ENCODE data around the gene MYL2.
A peak's percentile ranks its signal among the peaks of the same experiment; 100 is the strongest.

The MYL2 gene

DNA sequence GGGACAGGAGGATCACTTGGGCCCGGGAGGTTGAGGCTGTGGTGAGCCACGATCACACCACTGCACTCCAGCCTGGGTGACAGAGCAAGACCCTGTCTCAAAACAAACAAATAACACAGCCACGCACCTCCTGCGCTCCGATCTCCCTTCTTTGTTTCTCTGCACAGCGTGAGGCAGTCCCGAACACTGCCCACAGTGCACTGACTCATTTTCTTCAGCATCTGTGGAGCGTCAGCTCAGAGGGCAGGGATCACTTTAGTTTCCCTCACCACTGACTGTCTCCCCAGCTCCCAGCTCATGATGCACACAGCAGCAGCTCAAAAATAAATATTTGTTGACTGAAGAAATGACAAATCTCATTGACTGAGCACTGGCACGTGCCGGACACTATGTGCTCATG is 883 bp upstream of the MYL2 start:
- CTCF ChIA-PET, result no interaction called here
- no peaks in the 10 kb centered on the region for H3K9me3 ChIP-seq (ENCODE audit: control extremely low read depth in 1 of 5, control insufficient read depth in 4 of 5, insufficient read depth in 2 of 5, low read depth in 1 of 5, low read length in 4 of 5)
- H3K4me1 ChIP-seq (ENCODE audit: control extremely low read depth in 1 of 4, control insufficient read depth in 4 of 4, insufficient read depth in 4 of 4, low read length in 3 of 4), result no peaks in the 10 kb centered on the region
- peaks cover 0 to 8% (median 0%) of the 10 kb centered on the region in 5 experiments for H3K27me3 ChIP-seq (replicated peaks in 2 of 5; ENCODE audit: control insufficient read depth in 4 of 5, insufficient read depth in 5 of 5, low read length in 4 of 5)
- WGBS (ENCODE audit: insufficient coverage), result 95% methylated on average over 8 of the region's 10 CpGs
- no peaks in the 10 kb centered on the region for H3K36me3 ChIP-seq (ENCODE audit: control insufficient read depth in 4 of 4, insufficient read depth in 4 of 4, low read length in 3 of 4)
- no peak overlapping the region for H3K27ac ChIP-seq (ENCODE audit: insufficient read depth in 1 of 2, low read depth in 1 of 2, low read length in 2 of 2, poor library complexity in 1 of 2, severe bottlenecking in 2 of 2)
- POLR2A ChIA-PET, result no interaction called here
- H3K4me3 ChIP-seq (ENCODE audit: control insufficient read depth in 1 of 7, extremely low read depth in 1 of 7, insufficient read depth in 4 of 7, low read depth in 2 of 7, low read length in 6 of 7), result no peak overlapping the region
- no peak for DNase-seq

DNA sequence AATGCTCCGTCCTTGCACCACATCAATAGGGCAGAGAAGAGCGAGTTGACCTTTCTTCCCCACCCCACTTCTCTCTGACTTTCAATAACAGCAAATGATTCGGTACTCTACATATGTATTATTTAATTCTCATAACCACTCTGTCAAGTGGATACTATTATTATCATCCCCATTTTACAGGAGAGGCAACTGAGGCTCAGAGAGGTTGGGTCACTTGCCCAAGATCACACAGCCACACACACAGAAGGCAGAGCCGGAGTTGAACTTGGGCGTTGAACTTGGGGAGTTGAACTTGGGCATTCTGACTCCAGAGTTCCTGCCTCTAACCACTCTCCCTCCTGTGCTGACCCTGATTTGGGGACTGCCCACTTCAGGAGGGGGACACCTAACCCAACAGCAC is 659 bp downstream of the MYL2 start:
- H3K4me3 ChIP-seq (ENCODE audit: control insufficient read depth in 1 of 7, extremely low read depth in 1 of 7, insufficient read depth in 4 of 7, low read depth in 2 of 7, low read length in 6 of 7), result no peak overlapping the region
- no peak for DNase-seq
- H3K9me3 ChIP-seq (ENCODE audit: control extremely low read depth in 1 of 5, control insufficient read depth in 4 of 5, insufficient read depth in 2 of 5, low read depth in 1 of 5, low read length in 4 of 5), result no peaks in the 10 kb centered on the region
- H3K27ac ChIP-seq (ENCODE audit: insufficient read depth in 1 of 2, low read depth in 1 of 2, low read length in 2 of 2, poor library complexity in 1 of 2, severe bottlenecking in 2 of 2), result no peak overlapping the region
- H3K36me3 ChIP-seq (ENCODE audit: control insufficient read depth in 4 of 4, insufficient read depth in 4 of 4, low read length in 3 of 4), result no peaks in the 10 kb centered on the region
- ChIA-PET CTCF (no interaction called here), POLR2A (no interaction called here)
- no peaks in the 10 kb centered on the region for H3K4me1 ChIP-seq (ENCODE audit: control extremely low read depth in 1 of 4, control insufficient read depth in 4 of 4, insufficient read depth in 4 of 4, low read length in 3 of 4)
- peaks cover 0 to 6% (median 0%) of the 10 kb centered on the region in 5 experiments for H3K27me3 ChIP-seq (replicated peaks in 2 of 5; ENCODE audit: control insufficient read depth in 4 of 5, insufficient read depth in 5 of 5, low read length in 4 of 5)
- WGBS (ENCODE audit: insufficient coverage), result 98% methylated on average over 5 of the region's 5 CpGs

DNA sequence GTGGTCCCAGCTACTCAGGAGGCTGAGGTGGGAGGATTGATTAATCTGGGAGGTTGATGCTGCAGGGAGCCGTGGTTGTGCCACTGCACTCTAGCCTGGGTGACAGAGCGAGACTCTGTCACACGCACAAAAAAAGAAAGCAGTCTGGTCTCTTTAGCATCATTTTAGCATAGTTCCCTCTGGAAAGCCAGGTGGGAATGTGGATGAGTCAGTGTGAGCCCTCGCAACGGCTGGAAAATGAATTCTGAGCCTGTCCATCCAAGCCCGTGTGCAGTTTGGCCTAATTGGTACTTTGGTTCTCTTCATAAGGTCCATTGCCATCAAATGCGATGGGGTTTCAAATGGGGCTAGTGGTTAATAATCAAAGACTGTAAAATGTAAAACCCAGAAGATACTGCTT is 2.4 kb downstream of the MYL2 start:
- POLR2A ChIA-PET, result no interaction called here
- no peak for DNase-seq
- CTCF ChIA-PET, result no interaction called here
- Histone ChIP-seq H3K4me3 (ENCODE audit: control insufficient read depth in 1 of 7, extremely low read depth in 1 of 7, insufficient read depth in 4 of 7, low read depth in 2 of 7, low read length in 6 of 7) (no peak overlapping the region), H3K4me1 (ENCODE audit: control extremely low read depth in 1 of 4, control insufficient read depth in 4 of 4, insufficient read depth in 4 of 4, low read length in 3 of 4) (no peaks in the 10 kb centered on the region), H3K27ac (ENCODE audit: insufficient read depth in 1 of 2, low read depth in 1 of 2, low read length in 2 of 2, poor library complexity in 1 of 2, severe bottlenecking in 2 of 2) (no peak overlapping the region), H3K27me3 (replicated peaks in 2 of 5; ENCODE audit: control insufficient read depth in 4 of 5, insufficient read depth in 5 of 5, low read length in 4 of 5) (peaks cover 0 to 6% (median 0%) of the 10 kb centered on the region in 5 experiments), H3K36me3 (ENCODE audit: control insufficient read depth in 4 of 4, insufficient read depth in 4 of 4, low read length in 3 of 4) (no peaks in the 10 kb centered on the region), H3K9me3 (ENCODE audit: control extremely low read depth in 1 of 5, control insufficient read depth in 4 of 5, insufficient read depth in 2 of 5, low read depth in 1 of 5, low read length in 4 of 5) (no peaks in the 10 kb centered on the region)
- WGBS (ENCODE audit: insufficient coverage), result 99% methylated on average over 7 of the region's 7 CpGs

DNA sequence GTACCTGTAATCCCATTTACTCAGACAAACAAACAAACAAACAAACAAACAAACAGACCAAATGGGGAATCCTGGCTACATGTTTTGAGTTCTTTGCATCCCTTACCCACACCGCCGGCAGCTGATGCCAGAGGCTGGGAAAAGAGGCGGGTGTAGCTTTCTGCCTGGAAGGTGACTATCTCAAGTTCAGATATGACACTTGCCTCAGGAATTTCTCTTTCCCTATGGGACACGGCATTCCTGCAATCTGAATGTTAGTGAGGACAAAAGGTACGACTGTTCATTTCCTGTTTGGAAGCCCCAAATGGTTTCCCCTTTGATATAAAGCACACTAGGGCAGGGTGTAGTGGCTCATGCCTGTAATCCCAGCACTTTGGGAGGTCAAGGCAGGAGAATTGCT is 2.9 kb downstream of the MYL2 start:
- DNase-seq, result no peak
- H3K27me3 ChIP-seq (replicated peaks in 2 of 5; ENCODE audit: control insufficient read depth in 4 of 5, insufficient read depth in 5 of 5, low read length in 4 of 5), result peaks cover 0 to 6% (median 0%) of the 10 kb centered on the region in 5 experiments
- no peaks in the 10 kb centered on the region for H3K36me3 ChIP-seq (ENCODE audit: control insufficient read depth in 4 of 4, insufficient read depth in 4 of 4, low read length in 3 of 4)
- ChIA-PET CTCF (no interaction called here), POLR2A (no interaction called here)
- H3K9me3 ChIP-seq (ENCODE audit: control extremely low read depth in 1 of 5, control insufficient read depth in 4 of 5, insufficient read depth in 2 of 5, low read depth in 1 of 5, low read length in 4 of 5), result no peaks in the 10 kb centered on the region
- no peak overlapping the region for H3K4me3 ChIP-seq (ENCODE audit: control insufficient read depth in 1 of 7, extremely low read depth in 1 of 7, insufficient read depth in 4 of 7, low read depth in 2 of 7, low read length in 6 of 7)
- no peak overlapping the region for H3K27ac ChIP-seq (ENCODE audit: insufficient read depth in 1 of 2, low read depth in 1 of 2, low read length in 2 of 2, poor library complexity in 1 of 2, severe bottlenecking in 2 of 2)
- WGBS (ENCODE audit: insufficient coverage), result 85% methylated on average over 4 of the region's 5 CpGs
- no peaks in the 10 kb centered on the region for H3K4me1 ChIP-seq (ENCODE audit: control extremely low read depth in 1 of 4, control insufficient read depth in 4 of 4, insufficient read depth in 4 of 4, low read length in 3 of 4)

GRCh38 chr12:110916295-110916875 is 4.0 kb downstream of the MYL2 start:
- Histone ChIP-seq H3K9me3 (ENCODE audit: control extremely low read depth in 1 of 5, control insufficient read depth in 4 of 5, insufficient read depth in 2 of 5, low read depth in 1 of 5, low read length in 4 of 5) (no peaks in the 10 kb centered on the region), H3K27ac (ENCODE audit: insufficient read depth in 1 of 2, low read depth in 1 of 2, low read length in 2 of 2, poor library complexity in 1 of 2, severe bottlenecking in 2 of 2) (no peak overlapping the region), H3K27me3 (replicated peaks in 2 of 5; ENCODE audit: control insufficient read depth in 4 of 5, insufficient read depth in 5 of 5, low read length in 4 of 5) (peaks cover 0 to 6% (median 0%) of the 10 kb centered on the region in 5 experiments), H3K36me3 (ENCODE audit: control insufficient read depth in 4 of 4, insufficient read depth in 4 of 4, low read length in 3 of 4) (no peaks in the 10 kb centered on the region), H3K4me1 (ENCODE audit: control extremely low read depth in 1 of 4, control insufficient read depth in 4 of 4, insufficient read depth in 4 of 4, low read length in 3 of 4) (no peaks in the 10 kb centered on the region), H3K4me3 (ENCODE audit: control insufficient read depth in 1 of 7, extremely low read depth in 1 of 7, insufficient read depth in 4 of 7, low read depth in 2 of 7, low read length in 6 of 7) (no peak overlapping the region)
- POLR2A ChIA-PET, result no interaction called here
- 100% methylated on average over 1 of the region's 3 CpGs for WGBS (ENCODE audit: insufficient coverage)
- no peak for DNase-seq
- CTCF ChIA-PET, result no interaction called here

- peaks cover 0 to 2% (median 0%) of the 10 kb centered on the region in 5 experiments for H3K27me3 ChIP-seq (replicated peaks in 2 of 5; ENCODE audit: control insufficient read depth in 4 of 5, insufficient read depth in 5 of 5, low read length in 4 of 5)
- no peaks in the 10 kb centered on the region for H3K9me3 ChIP-seq (ENCODE audit: control extremely low read depth in 1 of 5, control insufficient read depth in 4 of 5, insufficient read depth in 2 of 5, low read depth in 1 of 5, low read length in 4 of 5)
- no peak overlapping the region for H3K4me3 ChIP-seq (ENCODE audit: control insufficient read depth in 1 of 7, extremely low read depth in 1 of 7, insufficient read depth in 4 of 7, low read depth in 2 of 7, low read length in 6 of 7)
- peak in 2 of 3 donors; percentile 33 to 61 for DNase-seq
- no peaks in the 10 kb centered on the region for H3K36me3 ChIP-seq (ENCODE audit: control insufficient read depth in 4 of 4, insufficient read depth in 4 of 4, low read length in 3 of 4)
- CTCF ChIA-PET, result interaction anchor here (1.3 kb wide), 1 partner anchor 24 kb away, joined by 5 read pairs; no protein-coding TSS in a partner anchor
- 93% methylated on average over 9 of the region's 14 CpGs for WGBS (ENCODE audit: insufficient coverage)
- POLR2A ChIA-PET, result no interaction called here
- H3K4me1 ChIP-seq (ENCODE audit: control extremely low read depth in 1 of 4, control insufficient read depth in 4 of 4, insufficient read depth in 4 of 4, low read length in 3 of 4), result no peaks in the 10 kb centered on the region
- H3K27ac ChIP-seq (ENCODE audit: insufficient read depth in 1 of 2, low read depth in 1 of 2, low read length in 2 of 2, poor library complexity in 1 of 2, severe bottlenecking in 2 of 2), result no peak overlapping the region
Measured at GRCh38 chr12:110913119-110914056, 7.0 kb downstream of the MYL2 start.

DNA sequence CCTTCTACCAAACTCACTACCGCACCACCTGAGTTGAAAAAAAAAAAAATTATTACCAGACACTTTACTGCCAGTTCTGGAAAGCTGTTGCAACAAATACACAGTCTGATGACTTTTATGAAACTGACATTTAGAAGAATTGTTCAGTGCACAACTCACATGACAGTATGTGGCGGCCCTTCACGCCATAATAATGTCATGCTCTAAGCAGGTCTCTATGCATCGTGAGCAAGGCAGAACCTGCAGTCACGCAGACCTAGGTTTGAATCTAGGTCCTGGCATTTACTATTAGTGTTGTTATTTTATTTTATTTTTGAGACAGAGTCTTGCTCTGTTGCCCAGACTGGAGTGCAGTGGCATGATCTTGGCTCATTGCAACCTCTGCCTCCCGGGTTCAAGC is 8.1 kb downstream of the MYL2 start:
- 91% methylated on average over 6 of the region's 6 CpGs for WGBS (ENCODE audit: insufficient coverage)
- no peaks in the 10 kb centered on the region for H3K27me3 ChIP-seq (replicated peaks in 2 of 5; ENCODE audit: control insufficient read depth in 4 of 5, insufficient read depth in 5 of 5, low read length in 4 of 5)
- POLR2A ChIA-PET, result no interaction called here
- DNase-seq, result no peak
- no peaks in the 10 kb centered on the region for H3K36me3 ChIP-seq (ENCODE audit: control insufficient read depth in 4 of 4, insufficient read depth in 4 of 4, low read length in 3 of 4)
- no peak overlapping the region for H3K4me3 ChIP-seq (ENCODE audit: control insufficient read depth in 1 of 7, extremely low read depth in 1 of 7, insufficient read depth in 4 of 7, low read depth in 2 of 7, low read length in 6 of 7)
- H3K27ac ChIP-seq (ENCODE audit: insufficient read depth in 1 of 2, low read depth in 1 of 2, low read length in 2 of 2, poor library complexity in 1 of 2, severe bottlenecking in 2 of 2), result no peak overlapping the region
- H3K4me1 ChIP-seq (ENCODE audit: control extremely low read depth in 1 of 4, control insufficient read depth in 4 of 4, insufficient read depth in 4 of 4, low read length in 3 of 4), result no peaks in the 10 kb centered on the region
- no peaks in the 10 kb centered on the region for H3K9me3 ChIP-seq (ENCODE audit: control extremely low read depth in 1 of 5, control insufficient read depth in 4 of 5, insufficient read depth in 2 of 5, low read depth in 1 of 5, low read length in 4 of 5)
- CTCF ChIA-PET, result interaction anchor here (0.6 to 1.3 kb wide), 3 partner anchors 16 to 402 kb away, joined by 4 to 5 read pairs (median 4); no protein-coding TSS in a partner anchor

Measured in common myeloid progenitor, CD34-positive (primary cell).